IPS-20b (cell line): Measurements from ENCODE around the gene SLK.

Experiments used
- H3K27ac ChIP-seq: one replicate; pipeline ENCODE4 v1.5.1; 2013; ENCODE audit warnings: low read length
- H3K27me3 ChIP-seq: 2 replicates; pipeline ENCODE4 v1.6.1; 2013; ENCODE audit warnings: mild to moderate bottlenecking, low read length, inconsistent platforms; ENCODE audit not compliant: insufficient read depth
- H3K36me3 ChIP-seq: 2 replicates; pipeline ENCODE4 v1.6.1; 2013; ENCODE audit warnings: low read depth, mild to moderate bottlenecking, inconsistent platforms, low read length, moderate library complexity; ENCODE audit not compliant: insufficient read depth
- H3K4me1 ChIP-seq: 2 replicates; pipeline ENCODE4 v1.6.1; 2013; ENCODE audit warnings: mild to moderate bottlenecking, control low read depth, inconsistent platforms, low read length, moderate library complexity; ENCODE audit not compliant: insufficient read depth
- H3K4me3 ChIP-seq: 2 replicates; pipeline ENCODE4 v1.5.1; 2013; ENCODE audit warnings: mild to moderate bottlenecking, low read length, inconsistent platforms
- H3K9ac ChIP-seq: 2 replicates; pipeline ENCODE4 v1.6.1; 2013; ENCODE audit warnings: low read depth, mild to moderate bottlenecking, inconsistent platforms, low read length, moderate library complexity
- H3K9me3 ChIP-seq: 2 replicates; pipeline ENCODE4 v1.6.1; 2013; ENCODE audit warnings: mild to moderate bottlenecking, low read depth, low read length, inconsistent platforms; ENCODE audit not compliant: insufficient read depth

SLK gene

DNA sequence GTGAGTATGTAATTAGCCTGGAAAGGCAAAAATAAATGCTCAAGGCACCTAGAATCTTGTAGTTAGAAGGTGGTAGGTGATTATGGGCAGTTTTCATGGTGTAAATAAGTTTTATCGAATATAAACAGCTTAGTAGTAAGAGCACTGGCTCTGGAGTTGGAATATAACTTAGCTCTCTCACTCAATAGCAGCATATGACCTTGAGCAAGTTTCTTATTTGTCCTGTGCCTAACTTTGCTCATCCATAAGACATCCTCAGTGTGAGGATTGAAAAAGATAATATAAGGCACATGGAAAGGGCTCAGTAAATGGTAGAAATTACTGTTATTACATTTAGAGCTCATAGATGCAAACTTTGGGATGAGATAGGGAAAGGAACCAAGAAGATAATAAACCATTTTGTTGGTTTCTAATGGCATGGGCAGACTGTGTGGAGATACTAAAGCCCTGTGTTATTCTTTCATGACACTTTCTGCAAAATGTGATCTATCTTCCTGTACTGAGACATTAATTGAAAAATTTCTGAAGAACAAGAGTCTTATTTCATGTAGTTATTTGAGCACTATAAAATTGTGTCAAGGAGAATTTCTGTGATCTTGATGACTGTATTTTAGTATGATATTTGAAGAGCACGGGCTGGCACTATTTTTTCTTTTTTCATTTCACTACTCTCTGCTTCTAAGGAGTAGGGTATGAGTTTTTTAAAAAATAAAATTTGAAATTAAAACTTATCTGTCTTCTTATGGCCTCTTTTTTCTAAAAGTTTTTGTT is 3.1 kb downstream of the SLK start:
- peaks cover 16% of the 10 kb centered on the region; the same call in 1 of the 2 replicates for H3K4me1 ChIP-seq
- no peak overlapping the region for H3K9ac ChIP-seq
- no peaks in the 10 kb centered on the region for H3K9me3 ChIP-seq
- H3K27ac ChIP-seq: no peak overlapping the region
- H3K36me3 ChIP-seq: no peaks in the 10 kb centered on the region
- peaks cover 12% of the 10 kb centered on the region; the same call in 1 of the 2 replicates for H3K27me3 ChIP-seq
- H3K4me3 ChIP-seq: peak overlapping the region; percentile 29

DNA sequence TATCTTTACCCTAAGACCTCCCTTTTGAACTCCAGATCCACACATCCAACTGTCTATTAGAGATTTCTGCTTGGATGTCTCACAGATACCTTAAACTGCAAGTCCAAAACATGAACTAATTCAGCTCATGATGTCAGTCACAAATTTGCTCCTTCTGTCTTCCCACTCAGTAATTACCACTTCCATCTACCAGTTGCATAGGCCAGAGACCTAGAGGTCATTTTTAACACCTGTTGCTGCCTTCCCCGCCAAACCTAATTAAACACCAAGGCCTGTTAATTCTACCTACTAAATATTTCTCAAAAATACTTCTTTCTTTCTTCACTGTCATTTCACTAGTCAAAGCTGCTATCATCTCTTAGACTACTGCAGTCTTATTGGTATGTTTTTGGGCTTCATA is 8.2 kb downstream of the SLK start:
- Histone ChIP-seq H3K36me3 (no peaks in the 10 kb centered on the region), H3K4me1 (peaks cover 2% of the 10 kb centered on the region; the same call in 1 of the 2 replicates), H3K27ac (no peak overlapping the region), H3K27me3 (no peaks in the 10 kb centered on the region), H3K9me3 (no peaks in the 10 kb centered on the region), H3K4me3 (no peak overlapping the region), H3K9ac (no peak overlapping the region)

DNA sequence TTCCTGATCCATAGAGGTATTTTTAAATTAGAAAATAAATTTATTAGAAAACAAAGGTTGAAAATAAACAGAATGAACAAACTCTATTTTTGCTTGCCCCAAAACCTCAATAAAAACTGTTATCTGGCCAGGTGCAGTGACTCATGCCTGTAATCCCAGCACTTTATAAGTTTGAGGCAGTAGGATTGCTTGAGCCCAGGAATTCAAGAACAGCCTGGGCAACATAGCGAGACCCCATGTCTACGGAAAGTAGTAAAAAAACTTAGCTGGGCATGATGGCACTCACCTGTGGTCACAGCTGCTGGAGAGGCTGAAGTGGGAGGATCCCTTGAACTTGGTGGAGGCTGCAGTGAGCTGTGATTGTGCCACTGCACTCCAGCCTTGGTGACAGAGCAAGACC is 10.3 kb downstream of the SLK start:
- H3K36me3 ChIP-seq: no peaks in the 10 kb centered on the region
- H3K27ac ChIP-seq: no peak overlapping the region
- no peaks in the 10 kb centered on the region for H3K4me1 ChIP-seq
- no peaks in the 10 kb centered on the region for H3K27me3 ChIP-seq
- no peaks in the 10 kb centered on the region for H3K9me3 ChIP-seq
- H3K4me3 ChIP-seq: no peak overlapping the region
- H3K9ac ChIP-seq: no peak overlapping the region

DNA sequence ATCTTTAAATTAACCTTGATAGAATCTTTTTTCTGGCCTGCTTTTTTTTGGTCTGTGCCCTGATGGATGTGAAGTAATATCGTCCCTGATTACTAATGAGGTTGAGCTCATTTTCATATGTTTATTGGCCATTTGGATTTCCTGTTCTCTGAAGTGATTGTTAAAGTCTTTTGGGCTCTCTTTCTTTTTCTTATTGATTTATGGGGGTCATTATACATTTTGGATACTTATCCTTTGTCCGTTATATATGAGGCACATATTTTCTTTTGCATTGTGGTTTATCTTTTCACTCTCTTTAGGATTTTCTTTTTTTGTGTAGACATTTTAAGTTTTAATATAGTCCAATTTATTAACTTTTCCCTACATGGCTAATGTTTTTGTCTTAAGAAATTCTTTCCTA is 12.6 kb downstream of the SLK start:
- Histone ChIP-seq H3K27ac (no peak overlapping the region), H3K9ac (no peak overlapping the region), H3K36me3 (no peaks in the 10 kb centered on the region), H3K27me3 (no peaks in the 10 kb centered on the region), H3K9me3 (no peaks in the 10 kb centered on the region), H3K4me1 (no peaks in the 10 kb centered on the region), H3K4me3 (no peak overlapping the region)

DNA sequence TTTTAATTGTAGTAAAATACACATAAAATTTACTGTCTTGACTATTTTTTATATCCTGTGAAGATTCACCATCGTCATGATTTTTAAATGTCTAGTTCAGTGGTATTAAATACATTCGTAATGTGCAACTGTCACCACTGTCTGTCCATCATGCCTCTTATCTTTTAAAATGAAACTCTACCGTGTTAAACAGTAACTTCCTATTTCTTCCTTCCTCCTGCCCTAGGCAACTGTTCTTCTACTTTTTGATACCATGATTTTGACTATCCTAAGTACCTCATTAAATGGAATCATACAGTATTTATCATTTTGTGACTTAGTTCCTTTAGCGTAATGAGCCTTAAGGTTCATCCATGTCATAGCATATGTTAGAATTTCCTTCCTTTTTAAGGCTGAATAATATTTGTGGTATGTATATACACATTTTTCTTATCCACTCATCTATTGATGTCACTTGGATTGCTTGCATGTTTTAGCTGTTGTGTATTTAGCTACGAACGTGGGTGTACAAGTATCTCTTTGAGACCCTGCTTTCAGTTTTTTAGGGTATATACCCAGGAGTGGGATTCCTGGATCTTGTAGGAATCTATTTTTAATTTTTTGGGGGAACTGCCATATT is 13.5 kb downstream of the SLK start:
- H3K9me3 ChIP-seq: no peaks in the 10 kb centered on the region
- no peak overlapping the region for H3K4me3 ChIP-seq
- H3K4me1 ChIP-seq: no peaks in the 10 kb centered on the region

DNA sequence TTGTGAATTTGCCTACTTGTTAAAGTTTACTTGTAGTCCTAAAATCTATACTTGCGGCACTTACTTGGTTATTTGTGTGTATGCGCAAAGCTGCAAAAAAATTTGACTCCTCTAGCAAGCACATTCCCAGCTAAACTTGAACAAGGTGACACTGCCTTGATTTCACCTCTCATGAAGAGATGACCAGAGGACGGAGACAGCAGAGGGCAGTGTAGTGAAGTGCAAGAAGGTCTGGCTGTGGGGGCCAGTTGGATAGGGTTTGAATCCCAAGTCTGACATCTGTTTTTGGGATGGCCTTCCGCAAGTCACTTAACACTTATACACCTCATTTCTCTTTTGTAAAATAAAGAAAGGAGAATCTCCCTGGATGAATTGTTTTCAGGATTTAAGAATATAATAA is 15.7 kb downstream of the SLK start:
- no peaks in the 10 kb centered on the region for H3K36me3 ChIP-seq
- H3K4me1 ChIP-seq: no peaks in the 10 kb centered on the region
- no peak overlapping the region for H3K27ac ChIP-seq
- no peak overlapping the region for H3K9ac ChIP-seq
- no peaks in the 10 kb centered on the region for H3K9me3 ChIP-seq
- no peaks in the 10 kb centered on the region for H3K27me3 ChIP-seq
- no peak overlapping the region for H3K4me3 ChIP-seq

More for the DNA sequence above, 13.5 kb downstream of the SLK start:
- Histone ChIP-seq H3K36me3 (no peaks in the 10 kb centered on the region), H3K9ac (no peak overlapping the region), H3K27ac (no peak overlapping the region), H3K27me3 (no peaks in the 10 kb centered on the region)

DNA sequence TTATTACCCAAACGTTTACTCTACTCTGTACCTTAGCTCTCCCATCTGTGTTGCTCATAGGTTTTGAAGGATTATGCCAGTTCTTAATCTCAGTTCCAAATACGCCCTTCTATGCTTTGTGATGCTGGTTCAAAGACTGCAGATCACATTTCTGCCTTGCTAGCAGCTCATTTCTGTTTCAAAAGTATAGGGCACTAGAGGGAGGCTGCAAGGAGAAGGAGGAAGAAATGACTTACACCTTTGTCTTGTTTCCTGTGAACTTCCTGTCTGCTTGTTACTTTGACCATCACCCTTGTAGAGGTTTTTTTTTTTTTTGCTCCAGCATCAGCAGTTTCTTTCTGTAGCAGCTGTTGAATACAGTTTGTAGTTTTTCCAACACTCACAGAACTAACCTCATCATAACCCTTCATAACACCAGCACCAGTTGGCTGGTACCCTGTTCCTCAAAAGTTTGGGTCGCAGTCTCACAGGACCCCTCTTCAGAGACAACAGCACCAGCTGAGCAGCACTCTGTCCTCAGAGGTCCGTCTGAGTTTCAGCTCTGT is 16.5 kb downstream of the SLK start:
- H3K9me3 ChIP-seq: no peaks in the 10 kb centered on the region
- no peak overlapping the region for H3K4me3 ChIP-seq
- no peaks in the 10 kb centered on the region for H3K36me3 ChIP-seq
- H3K4me1 ChIP-seq: no peaks in the 10 kb centered on the region
- H3K27me3 ChIP-seq: no peaks in the 10 kb centered on the region
- H3K27ac ChIP-seq: no peak overlapping the region
- no peak overlapping the region for H3K9ac ChIP-seq

DNA sequence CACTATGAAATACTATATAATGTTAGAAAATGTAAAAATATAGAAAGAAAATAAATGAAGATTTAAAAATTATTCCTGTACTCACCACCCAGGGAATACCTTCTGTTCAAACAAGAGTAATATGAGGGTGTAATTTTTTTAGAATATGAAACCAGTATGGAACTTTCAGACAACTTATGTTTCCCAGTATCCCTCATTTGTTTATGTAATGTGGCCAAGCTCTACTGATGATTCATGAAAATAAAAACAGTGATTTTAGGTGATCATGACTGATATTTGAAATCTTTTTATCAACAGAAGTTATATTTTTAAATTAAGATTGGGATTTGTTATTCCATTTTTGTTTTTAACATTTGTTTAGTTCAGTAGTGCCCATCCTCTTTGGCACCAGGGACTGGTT is 18.8 kb downstream of the SLK start:
- Histone ChIP-seq H3K27me3 (no peaks in the 10 kb centered on the region), H3K9me3 (no peaks in the 10 kb centered on the region), H3K27ac (no peak overlapping the region), H3K9ac (no peak overlapping the region), H3K4me3 (no peak overlapping the region), H3K4me1 (no peaks in the 10 kb centered on the region), H3K36me3 (no peaks in the 10 kb centered on the region)

DNA sequence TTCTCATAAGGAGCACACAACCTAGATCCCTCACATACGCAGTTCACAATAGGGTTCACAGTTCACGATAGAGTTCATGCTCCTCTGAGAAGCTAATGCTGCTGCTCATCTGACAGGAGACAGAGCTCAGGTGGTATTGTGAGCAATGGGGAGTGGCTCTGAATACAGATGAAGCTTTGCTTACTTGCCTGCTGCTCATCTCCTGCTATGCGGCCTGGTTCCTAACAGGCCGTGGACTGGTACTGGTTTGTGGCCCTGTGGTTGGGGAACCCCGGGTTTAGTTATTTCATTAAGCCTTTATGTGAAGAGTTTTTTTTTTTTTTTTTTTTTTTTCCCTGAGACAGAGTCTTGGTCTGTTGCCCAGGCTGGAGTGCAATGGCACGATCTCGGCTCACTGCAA is 19.4 kb downstream of the SLK start:
- Histone ChIP-seq H3K4me1 (no peaks in the 10 kb centered on the region), H3K36me3 (no peaks in the 10 kb centered on the region), H3K27me3 (no peaks in the 10 kb centered on the region), H3K9ac (no peak overlapping the region), H3K27ac (no peak overlapping the region), H3K4me3 (no peak overlapping the region), H3K9me3 (no peaks in the 10 kb centered on the region)

DNA sequence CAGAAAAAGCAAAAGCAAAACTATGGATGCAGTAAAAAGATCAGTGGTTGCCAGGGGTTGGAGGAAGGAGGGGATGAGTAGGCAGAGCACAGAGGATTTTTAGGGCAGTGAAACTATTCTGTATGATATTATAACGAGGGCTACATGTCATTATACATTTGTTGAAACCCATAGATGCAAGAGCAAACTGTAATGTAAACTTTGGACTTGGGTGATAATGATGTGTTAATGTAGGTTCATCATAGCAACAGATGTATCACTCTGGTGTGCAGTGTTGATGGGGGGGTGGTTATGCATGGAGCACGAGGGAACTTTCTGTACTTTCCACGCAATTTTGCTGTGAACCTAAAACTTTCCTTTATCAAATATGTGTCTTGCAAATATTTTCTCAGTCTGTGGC is 23.2 kb downstream of the SLK start:
- Histone ChIP-seq H3K27me3 (no peaks in the 10 kb centered on the region), H3K9ac (no peak overlapping the region), H3K9me3 (no peaks in the 10 kb centered on the region), H3K4me1 (no peaks in the 10 kb centered on the region), H3K27ac (no peak overlapping the region), H3K4me3 (no peak overlapping the region), H3K36me3 (no peaks in the 10 kb centered on the region; the same call in 1 of the 2 replicates)

DNA sequence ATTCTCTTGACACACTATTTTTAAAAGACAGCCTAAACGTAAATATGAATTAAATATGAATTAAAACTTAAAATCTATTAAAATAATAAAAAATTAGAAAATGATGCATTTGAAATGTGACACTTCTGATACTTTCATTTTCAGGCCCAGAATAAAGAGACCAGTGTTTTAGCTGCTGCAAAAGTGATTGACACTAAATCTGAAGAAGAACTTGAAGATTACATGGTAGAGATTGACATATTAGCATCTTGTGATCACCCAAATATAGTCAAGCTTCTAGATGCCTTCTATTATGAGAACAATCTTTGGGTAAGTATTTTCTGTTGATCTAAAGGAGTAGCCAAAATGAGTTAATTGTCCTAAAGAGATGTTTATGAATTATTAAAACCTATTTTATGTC is 23.6 kb downstream of the SLK start:
- H3K9me3 ChIP-seq: no peaks in the 10 kb centered on the region
- no peak overlapping the region for H3K9ac ChIP-seq
- H3K27ac ChIP-seq: no peak overlapping the region
- no peaks in the 10 kb centered on the region for H3K4me1 ChIP-seq
- no peaks in the 10 kb centered on the region; the same call in 1 of the 2 replicates for H3K36me3 ChIP-seq
- no peaks in the 10 kb centered on the region for H3K27me3 ChIP-seq
- no peak overlapping the region for H3K4me3 ChIP-seq
